HG03575 (cell line): ENCODE results near the gene STRN4.

ENCODE experiments used
- ATAC-seq: cut with Tn5 transposase; IDR thresholded peaks from one replicate; pipeline ENCODE4 v1.9.1; 2021; ENCODE audit not compliant: unreplicated experiment, insufficient number of reproducible peaks, low FRiP score; ENCODE audit errors: extremely low read depth

STRN4 gene

GRCh38 chr19:46728693-46729339 is 17.4 kb downstream of the STRN4 start:
- ATAC-seq, result no peak

GRCh38 chr19:46728208-46728607 is 18.0 kb downstream of the STRN4 start:
- no peak for ATAC-seq

GRCh38 chr19:46727757-46728156 is 18.5 kb downstream of the STRN4 start:
- no peak for ATAC-seq

GRCh38 chr19:46726971-46727501 is 19.2 kb downstream of the STRN4 start:
- no peak for ATAC-seq

GRCh38 chr19:46726551-46726950 is 19.7 kb downstream of the STRN4 start:
- no peak for ATAC-seq

- ATAC-seq, result no peak
Measured at GRCh38 chr19:46725859-46726393, 20.3 kb downstream of the STRN4 start.

- no peak for ATAC-seq
Measured at GRCh38 chr19:46725036-46725820, 21.0 kb downstream of the STRN4 start.

- ATAC-seq, result no peak
Measured at GRCh38 chr19:46724468-46724867, 21.8 kb downstream of the STRN4 start.

- ATAC-seq, result no peak
Measured at GRCh38 chr19:46723471-46723870, 22.8 kb downstream of the STRN4 start.

- no peak for ATAC-seq
Measured at GRCh38 chr19:46723023-46723461, 23.2 kb downstream of the STRN4 start.

- ATAC-seq, result no peak
Measured at GRCh38 chr19:46722421-46723022, 23.7 kb downstream of the STRN4 start.

- no peak for ATAC-seq
Measured at GRCh38 chr19:46722004-46722380, 24.3 kb downstream of the STRN4 start.

GRCh38 chr19:46721269-46722003 is 24.8 kb downstream of the STRN4 start:
- ATAC-seq, result no peak

GRCh38 chr19:46720503-46721239 is 25.6 kb downstream of the STRN4 start:
- no peak for ATAC-seq

GRCh38 chr19:46719629-46720502 is 26.4 kb downstream of the STRN4 start:
- ATAC-seq, result no peak

- no peak for ATAC-seq
Measured at GRCh38 chr19:46718934-46719622, 27.2 kb downstream of the STRN4 start.
